Stimulated activated CD8-positive, alpha-beta memory T cell treated with anti-CD3 and anti-CD28 coated beads, Interleukin-2, amount 100 ng/mL, for 48 hours (primary cell): ENCODE measurements around the gene CDHR3.

ENCODE experiments used
- DNase-seq, 2 donors: peaks; one replicate each; pipeline ENCODE4 v3.0.0-alpha.2; 2020; ENCODE audit warnings: low read depth in 2 of 2

Gene CDHR3

GRCh38 chr7:106026101-106026500 is 63.0 kb downstream of the CDHR3 start:
- DNase-seq, result no peak

GRCh38 chr7:106029451-106029850 is 66.4 kb downstream of the CDHR3 start:
- no peak for DNase-seq

GRCh38 chr7:106029941-106030340 is 66.9 kb downstream of the CDHR3 start:
- DNase-seq, result no peak

- DNase-seq, result no peak
Measured at GRCh38 chr7:106031300-106032035, 68.4 kb downstream of the CDHR3 start.

GRCh38 chr7:106032295-106032694 is 69.2 kb downstream of the CDHR3 start:
- DNase-seq, result no peak

GRCh38 chr7:106033735-106034134 is 70.7 kb downstream of the CDHR3 start:
- DNase-seq, result no peak

- DNase-seq, result no peak
Measured at GRCh38 chr7:106034383-106034782, 71.3 kb downstream of the CDHR3 start.

- DNase-seq, result no peak
Measured at GRCh38 chr7:106035568-106035967, 72.5 kb downstream of the CDHR3 start.

- no peak for DNase-seq
Measured at GRCh38 chr7:106036004-106036403, 72.9 kb downstream of the CDHR3 start.

GRCh38 chr7:106037489-106038176 is 74.6 kb downstream of the CDHR3 start:
- no peak for DNase-seq

- no peak for DNase-seq
Measured at GRCh38 chr7:106038289-106038688, 75.2 kb downstream of the CDHR3 start.

GRCh38 chr7:106038916-106039315 is 75.9 kb downstream of the CDHR3 start:
- no peak for DNase-seq

GRCh38 chr7:106039486-106040060 is 76.5 kb downstream of the CDHR3 start:
- DNase-seq, result no peak

GRCh38 chr7:106041140-106041717 is 78.2 kb downstream of the CDHR3 start:
- DNase-seq, result no peak

GRCh38 chr7:106042196-106042611 is 79.1 kb downstream of the CDHR3 start:
- DNase-seq, result no peak

- DNase-seq, result no peak
Measured at GRCh38 chr7:106045139-106045538, 82.1 kb downstream of the CDHR3 start.

GRCh38 chr7:106045586-106045985 is 82.5 kb downstream of the CDHR3 start:
- no peak for DNase-seq

GRCh38 chr7:106047184-106047583 is 84.1 kb downstream of the CDHR3 start:
- DNase-seq, result no peak

GRCh38 chr7:106047818-106048705 is 85.0 kb downstream of the CDHR3 start:
- DNase-seq, result no peak

- no peak for DNase-seq
Measured at GRCh38 chr7:106048706-106049020, 85.6 kb downstream of the CDHR3 start.

GRCh38 chr7:106049139-106049752 is 86.2 kb downstream of the CDHR3 start:
- DNase-seq, result no peak
